GM08714 (cell line): ENCODE results near the gene AGTRAP.

ENCODE experiments used
- H3K4me3 ChIP-seq: fragments of 200-500 bp; sonication (Bioruptor generic); 2 replicates; pipeline ENCODE4 v1.5.1; 2014; ENCODE audit warnings: mild to moderate bottlenecking, low read length, inconsistent platforms
- ZNF274 ChIP-seq: IDR thresholded peaks from 2 replicates; pipeline ENCODE4 v1.6.1; 2012; ENCODE audit warnings: mild to moderate bottlenecking, low read depth, low read length

The AGTRAP gene

DNA sequence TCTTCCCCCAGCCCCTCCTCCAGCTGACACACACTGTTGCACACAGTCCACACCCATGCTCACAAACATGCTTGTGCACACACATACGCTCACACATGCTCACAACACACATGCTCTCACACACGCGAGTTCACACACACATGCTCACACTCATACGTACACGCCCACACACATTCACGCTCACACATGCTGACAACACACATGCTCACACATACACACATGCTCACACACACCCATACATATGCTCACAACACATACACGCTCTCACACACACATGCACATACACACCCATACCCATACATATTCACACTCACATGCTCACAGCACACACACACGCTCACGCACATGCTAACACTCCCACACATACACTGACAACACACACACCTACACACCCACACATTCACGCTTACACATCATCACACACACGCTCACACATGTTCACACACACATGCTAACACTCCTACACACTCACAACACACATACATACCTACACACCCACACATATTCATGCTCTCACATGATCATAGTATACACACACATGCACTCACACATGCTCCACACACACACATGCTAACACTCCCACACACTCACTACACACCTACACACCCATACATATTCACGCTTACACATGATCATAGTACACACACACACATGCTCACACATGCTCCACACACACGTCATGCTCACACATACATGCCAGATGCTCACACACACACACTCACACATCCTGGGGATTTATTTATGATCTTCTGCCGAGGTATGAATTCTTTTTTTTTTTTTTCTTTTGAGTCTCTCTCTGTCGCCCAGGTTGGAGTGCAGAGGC lies 33.7 kb upstream of the AGTRAP start:
- TF ChIP-seq ZNF274: no peak
- H3K4me3 ChIP-seq: no peak overlapping the region

- H3K4me3 ChIP-seq: no peak overlapping the region
- no peak for TF ChIP-seq ZNF274
These were observed 32.4 kb upstream of the AGTRAP start for GRCh38 chr1:11703357-11704193.

- TF ChIP-seq ZNF274: no peak
- H3K4me3 ChIP-seq: no peak overlapping the region
These were observed 31.8 kb upstream of the AGTRAP start for GRCh38 chr1:11704194-11704529.

DNA sequence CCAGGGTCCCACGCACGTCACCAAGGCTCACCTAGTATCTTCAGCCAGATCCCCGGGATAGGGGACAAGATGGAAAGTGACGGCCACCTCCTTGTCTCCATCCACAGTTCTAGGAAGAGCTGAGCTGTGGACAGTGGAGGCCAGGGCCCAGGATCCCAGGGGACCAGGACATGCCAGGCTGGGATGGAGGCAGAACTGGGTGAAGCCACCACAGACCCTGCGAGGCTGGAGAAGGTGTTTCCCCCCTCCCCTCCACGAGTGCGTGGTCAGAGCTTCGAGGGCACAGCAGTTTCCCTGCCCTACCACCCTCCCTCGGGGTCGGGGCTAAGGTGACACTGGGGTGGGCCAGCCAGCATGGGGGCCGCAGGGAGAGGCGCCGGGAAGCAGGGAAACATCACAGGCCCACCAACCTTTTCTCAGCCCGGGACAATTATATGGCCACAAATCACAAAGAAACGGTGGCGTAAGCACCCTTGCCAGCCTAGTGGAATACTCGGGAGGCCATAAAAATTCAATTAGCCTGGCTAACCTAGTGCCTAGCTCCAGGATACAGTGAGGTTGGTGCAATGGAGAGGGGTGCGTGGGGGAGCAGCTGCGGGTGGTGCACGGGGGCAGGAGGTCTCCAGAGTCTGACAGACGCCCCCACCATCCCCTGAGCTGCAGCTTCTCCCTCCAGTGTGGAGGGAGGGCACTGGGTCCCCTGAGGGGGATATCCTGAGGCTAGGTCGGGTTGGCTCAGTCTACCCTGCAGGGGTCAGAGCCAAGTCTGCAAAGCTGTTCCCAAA lies 31.1 kb upstream of the AGTRAP start:
- no peak for TF ChIP-seq ZNF274
- H3K4me3 ChIP-seq: no peak overlapping the region

- no peak overlapping the region for H3K4me3 ChIP-seq
- no peak for TF ChIP-seq ZNF274
These were observed 30.3 kb upstream of the AGTRAP start for GRCh38 chr1:11705596-11705995.

GRCh38 chr1:11706292-11706691 lies 29.6 kb upstream of the AGTRAP start:
- no peak overlapping the region for H3K4me3 ChIP-seq
- no peak for TF ChIP-seq ZNF274

DNA sequence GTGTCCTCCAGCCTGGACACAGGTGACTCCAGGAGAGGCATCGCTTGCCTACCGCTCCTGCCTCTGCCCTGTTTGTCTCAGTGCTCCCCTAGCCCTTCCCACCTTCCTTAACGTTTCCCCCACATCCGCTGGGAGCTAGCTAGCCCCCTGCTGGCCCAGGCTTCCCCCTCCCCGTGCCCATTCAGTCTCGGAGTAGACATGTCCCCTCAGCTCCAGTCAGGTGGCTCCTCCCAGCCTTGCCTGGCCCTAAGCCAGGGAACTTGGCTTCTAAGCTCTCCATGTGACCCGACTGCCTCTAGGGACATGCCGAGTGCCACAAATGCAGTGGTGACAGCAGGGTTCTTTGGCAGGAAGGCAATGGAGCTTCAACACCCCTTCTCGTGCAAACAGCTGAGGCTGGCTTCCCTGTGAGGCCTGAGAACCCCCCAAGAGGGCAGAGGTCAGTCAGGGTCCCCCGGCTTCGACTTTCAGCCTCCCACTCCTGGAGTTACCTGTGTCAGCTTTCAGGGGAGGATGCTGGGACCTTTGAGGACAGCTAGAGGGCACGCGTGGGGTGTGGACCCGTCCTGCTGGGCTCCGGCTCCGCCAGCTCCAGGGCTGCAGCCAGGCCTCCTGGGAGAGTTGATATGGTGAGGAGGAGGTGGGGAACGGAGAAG lies 28.2 kb upstream of the AGTRAP start:
- no peak overlapping the region for H3K4me3 ChIP-seq
- no peak for TF ChIP-seq ZNF274

- H3K4me3 ChIP-seq: no peak overlapping the region
- no peak for TF ChIP-seq ZNF274
These were observed 27.2 kb upstream of the AGTRAP start for GRCh38 chr1:11708554-11709350.

DNA sequence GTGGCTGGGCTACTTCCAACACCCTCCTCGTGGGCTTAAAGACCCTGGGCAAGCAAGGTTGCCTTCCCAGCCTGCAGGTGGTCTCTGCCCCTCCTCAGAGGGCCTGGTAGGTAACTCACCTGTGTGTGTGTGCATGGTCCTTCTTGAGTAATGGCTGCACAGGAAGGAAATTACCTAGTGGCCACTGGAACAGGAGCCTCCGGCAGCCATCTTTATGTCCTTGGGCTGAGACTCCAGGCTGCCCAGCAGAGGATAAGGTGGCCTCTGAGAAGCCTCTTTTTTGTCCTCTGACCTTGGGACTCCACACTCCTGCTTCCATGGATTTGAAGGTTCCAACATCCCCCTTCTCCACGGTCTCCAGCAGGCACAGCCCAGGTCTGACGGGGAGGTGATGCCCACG lies 24.4 kb upstream of the AGTRAP start:
- no peak for TF ChIP-seq ZNF274
- no peak overlapping the region for H3K4me3 ChIP-seq

DNA sequence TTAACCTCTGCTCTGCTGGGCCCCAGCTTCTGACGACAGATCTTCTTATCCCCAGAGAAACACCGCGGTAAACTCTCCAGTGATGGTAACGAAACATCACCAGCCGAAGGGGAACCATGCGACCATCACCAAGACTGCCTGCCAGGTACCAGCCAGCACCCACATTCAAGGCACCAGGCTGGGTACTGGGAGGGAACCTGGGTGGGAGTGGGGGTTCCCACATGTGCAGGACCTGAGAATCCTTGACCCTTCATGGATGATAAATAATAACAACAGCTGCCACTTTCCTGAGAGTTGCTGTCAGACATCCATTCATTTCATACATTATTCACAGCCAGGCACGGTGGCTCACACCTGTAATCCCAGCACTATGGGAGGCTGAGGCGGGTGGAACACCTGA lies 23.7 kb upstream of the AGTRAP start:
- no peak overlapping the region for H3K4me3 ChIP-seq
- no peak for TF ChIP-seq ZNF274

DNA sequence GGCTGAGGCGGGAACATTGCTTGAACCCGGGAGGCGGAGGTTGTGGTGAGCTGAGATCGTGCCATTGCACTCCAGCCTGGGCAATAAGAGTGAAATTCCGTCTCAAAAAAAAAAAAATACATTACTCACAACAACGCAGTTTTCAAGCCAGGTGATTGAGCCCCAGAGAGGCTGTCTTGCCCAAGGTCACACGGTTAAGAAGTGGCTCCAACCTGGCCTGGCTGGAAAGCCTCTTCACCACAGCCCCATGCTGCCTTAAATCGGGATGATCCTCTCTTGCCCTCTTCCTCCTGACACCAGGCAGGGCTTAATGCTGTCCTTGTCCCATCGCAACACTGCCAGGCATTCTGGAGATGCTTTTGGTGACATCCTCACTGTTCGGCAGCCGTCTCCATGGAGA lies 22.8 kb upstream of the AGTRAP start:
- no peak overlapping the region for H3K4me3 ChIP-seq

DNA sequence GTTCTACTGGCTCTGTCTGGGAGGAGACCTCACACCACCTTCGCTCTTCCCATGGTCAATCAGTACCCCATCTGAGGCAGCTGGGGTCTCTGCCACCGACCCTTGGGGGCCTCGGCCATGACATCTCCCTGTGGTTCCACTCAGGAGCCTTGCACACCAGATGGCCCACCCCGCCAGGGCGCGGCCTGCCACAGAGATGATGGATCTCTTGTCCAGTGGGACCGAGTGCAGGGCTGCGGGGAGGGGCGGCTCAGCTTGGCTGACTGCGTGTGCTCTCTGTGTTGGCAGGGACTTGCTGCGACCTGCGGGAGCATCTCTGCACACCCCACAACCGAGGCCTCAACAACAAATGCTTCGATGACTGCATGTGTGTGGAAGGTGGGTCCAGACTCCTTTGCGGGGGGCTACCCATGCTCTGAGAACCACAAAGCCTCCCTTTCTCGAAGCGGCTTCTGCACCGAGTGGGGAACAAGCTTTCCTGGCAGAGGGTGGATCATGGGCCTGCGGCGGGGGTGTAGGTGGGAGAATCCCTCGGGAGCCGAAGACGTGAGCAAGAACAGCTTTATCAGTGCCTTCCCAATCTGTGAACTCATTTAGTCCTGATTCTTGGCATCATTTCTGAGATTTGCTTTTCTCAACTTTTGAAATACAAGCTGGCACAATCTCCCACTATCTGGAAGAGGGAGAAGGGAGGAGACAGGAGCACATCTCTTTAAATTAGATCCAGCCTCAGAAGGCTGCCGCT lies 20.9 kb upstream of the AGTRAP start:
- TF ChIP-seq ZNF274: no peak

More for the DNA sequence above, 22.8 kb upstream of the AGTRAP start:
- no peak for TF ChIP-seq ZNF274

More for the DNA sequence above, 20.9 kb upstream of the AGTRAP start:
- H3K4me3 ChIP-seq: no peak overlapping the region
